HG03196 (cell line): Measurements from ENCODE around the gene ZBTB47.

Source experiments
- ATAC-seq: cut with Tn5 transposase; IDR thresholded peaks from one replicate; pipeline ENCODE4 v1.9.1; 2021; ENCODE audit not compliant: unreplicated experiment

The ZBTB47 gene

GRCh38 chr3:42684632-42685362 lies 31.3 kb downstream of the ZBTB47 start:
- no peak for ATAC-seq

- no peak for ATAC-seq
These were observed 31.9 kb downstream of the ZBTB47 start, which contains the start of gene KLHL40 for GRCh38 chr3:42685363-42685881. TSS of gene KLHL40 (plus strand) at chr3:42685537. CDS start at chr3:42685619, 82 bp downstream.

GRCh38 chr3:42685891-42686820 lies 32.7 kb downstream of the ZBTB47 start:
- ATAC-seq = no peak

GRCh38 chr3:42686832-42687650 lies 33.5 kb downstream of the ZBTB47 start:
- ATAC-seq = no peak

- no peak for ATAC-seq
These were observed 34.5 kb downstream of the ZBTB47 start for GRCh38 chr3:42688016-42688415.

GRCh38 chr3:42688487-42689420 lies 35.3 kb downstream of the ZBTB47 start:
- ATAC-seq = no peak

GRCh38 chr3:42689421-42690014 lies 36.0 kb downstream of the ZBTB47 start:
- no peak for ATAC-seq

GRCh38 chr3:42690191-42690590 lies 36.7 kb downstream of the ZBTB47 start:
- ATAC-seq = no peak

GRCh38 chr3:42690766-42691680 lies 37.5 kb downstream of the ZBTB47 start:
- ATAC-seq = no peak

- no peak for ATAC-seq
These were observed 38.5 kb downstream of the ZBTB47 start for GRCh38 chr3:42691816-42692666.

- ATAC-seq = no peak
These were observed 39.4 kb downstream of the ZBTB47 start for GRCh38 chr3:42692667-42693529.

- no peak for ATAC-seq
These were observed 40.0 kb downstream of the ZBTB47 start for GRCh38 chr3:42693530-42693930.

GRCh38 chr3:42694366-42694765 lies 40.9 kb downstream of the ZBTB47 start:
- ATAC-seq = no peak

- no peak for ATAC-seq
These were observed 43.1 kb downstream of the ZBTB47 start for GRCh38 chr3:42696356-42697288.

- ATAC-seq = no peak
These were observed 44.0 kb downstream of the ZBTB47 start for GRCh38 chr3:42697289-42698051.
